ENCODE data around the gene THSD7B. TPM values are rescaled to one million over a fixed set of nuclear protein-coding genes. Genes with fewer than 3 reads are reported as not detected.
"Not testable (repeated sequence)": the region's sequence is repeated elsewhere in the genome, so short reads cannot be mapped to it uniquely, and the experiment has no call there.

The THSD7B gene, protein sequence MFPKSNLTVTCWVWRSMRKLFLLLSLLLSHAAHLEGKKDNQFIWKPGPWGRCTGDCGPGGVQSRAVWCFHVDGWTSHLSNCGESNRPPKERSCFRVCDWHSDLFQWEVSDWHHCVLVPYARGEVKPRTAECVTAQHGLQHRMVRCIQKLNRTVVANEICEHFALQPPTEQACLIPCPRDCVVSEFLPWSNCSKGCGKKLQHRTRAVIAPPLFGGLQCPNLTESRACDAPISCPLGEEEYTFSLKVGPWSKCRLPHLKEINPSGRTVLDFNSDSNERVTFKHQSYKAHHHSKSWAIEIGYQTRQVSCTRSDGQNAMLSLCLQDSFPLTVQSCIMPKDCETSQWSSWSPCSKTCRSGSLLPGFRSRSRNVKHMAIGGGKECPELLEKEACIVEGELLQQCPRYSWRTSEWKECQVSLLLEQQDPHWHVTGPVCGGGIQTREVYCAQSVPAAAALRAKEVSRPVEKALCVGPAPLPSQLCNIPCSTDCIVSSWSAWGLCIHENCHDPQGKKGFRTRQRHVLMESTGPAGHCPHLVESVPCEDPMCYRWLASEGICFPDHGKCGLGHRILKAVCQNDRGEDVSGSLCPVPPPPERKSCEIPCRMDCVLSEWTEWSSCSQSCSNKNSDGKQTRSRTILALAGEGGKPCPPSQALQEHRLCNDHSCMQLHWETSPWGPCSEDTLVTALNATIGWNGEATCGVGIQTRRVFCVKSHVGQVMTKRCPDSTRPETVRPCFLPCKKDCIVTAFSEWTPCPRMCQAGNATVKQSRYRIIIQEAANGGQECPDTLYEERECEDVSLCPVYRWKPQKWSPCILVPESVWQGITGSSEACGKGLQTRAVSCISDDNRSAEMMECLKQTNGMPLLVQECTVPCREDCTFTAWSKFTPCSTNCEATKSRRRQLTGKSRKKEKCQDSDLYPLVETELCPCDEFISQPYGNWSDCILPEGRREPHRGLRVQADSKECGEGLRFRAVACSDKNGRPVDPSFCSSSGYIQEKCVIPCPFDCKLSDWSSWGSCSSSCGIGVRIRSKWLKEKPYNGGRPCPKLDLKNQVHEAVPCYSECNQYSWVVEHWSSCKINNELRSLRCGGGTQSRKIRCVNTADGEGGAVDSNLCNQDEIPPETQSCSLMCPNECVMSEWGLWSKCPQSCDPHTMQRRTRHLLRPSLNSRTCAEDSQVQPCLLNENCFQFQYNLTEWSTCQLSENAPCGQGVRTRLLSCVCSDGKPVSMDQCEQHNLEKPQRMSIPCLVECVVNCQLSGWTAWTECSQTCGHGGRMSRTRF (N-terminal part only)
- 1 to 10 TPM in 4 of 12 donors, under 1 TPM in 6, not detected in 2; 0.52 to 2.0 (median 0.83) TPM for polyA plus RNA-seq (ENCODE audit: insufficient read length in 12 of 12)
- long read RNA-seq, donor 1 = 0 reads
- long read RNA-seq, donor 2 = 0 reads
- long read RNA-seq, donor 3 = 0 reads
- long read RNA-seq, donor 4 = 0 reads
- long read RNA-seq, donor 5 = 0 reads
- long read RNA-seq, donor 6 = 0 reads
- long read RNA-seq, donor 7 = 0 reads
- long read RNA-seq, donor 8 = 0 reads
- long read RNA-seq, donor 9 = 0 reads
- long read RNA-seq, donor 10 = 0 reads
- long read RNA-seq, donor 11 = 0 reads

DNA sequence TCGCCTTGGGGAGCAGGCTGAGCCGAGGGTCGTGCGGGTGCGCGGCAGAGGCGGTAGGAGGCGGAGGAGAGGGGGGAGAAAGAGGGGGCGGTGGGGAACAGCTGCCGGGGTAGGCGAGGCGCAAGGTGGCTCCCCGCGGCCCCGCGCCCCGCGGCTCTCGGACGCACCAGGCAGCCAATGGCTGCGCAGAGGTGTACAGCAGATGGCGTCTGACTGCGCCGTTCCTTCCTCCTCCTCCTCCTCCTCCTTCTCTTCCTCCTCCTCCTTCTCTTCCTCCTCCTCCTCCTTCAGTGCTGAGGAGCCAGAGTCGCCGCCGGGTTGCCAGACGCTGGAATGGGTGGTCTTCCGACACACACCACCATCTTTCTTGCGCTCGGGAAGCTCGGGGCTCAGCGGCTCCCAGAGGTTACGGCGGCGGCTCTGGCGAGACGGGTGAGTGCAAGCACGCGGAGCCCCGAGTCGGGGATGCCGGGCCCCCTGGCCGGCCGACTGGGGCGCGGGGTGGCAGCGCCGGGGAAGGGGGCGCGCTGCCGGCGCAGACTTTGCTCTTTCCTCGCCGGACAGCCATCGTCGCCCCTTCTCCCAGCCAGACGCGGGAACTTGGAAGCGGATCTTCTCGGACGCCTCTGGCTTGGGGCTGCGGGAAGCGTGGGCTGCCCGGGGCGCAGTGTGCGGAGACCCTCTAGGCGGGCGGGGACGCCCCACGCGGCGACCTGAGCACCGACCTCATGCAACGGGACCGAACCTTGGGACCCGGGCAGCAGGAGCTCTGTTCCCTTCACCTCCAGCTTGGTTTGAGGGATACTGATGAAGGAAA is at the start of gene THSD7B:
Gene THSD7B (plus strand): TSS at position 290 of the 817 bp plus-strand sequence. CDS start 116,634 bp downstream, outside the sequence.
- no peak for DNase-seq

DNA sequence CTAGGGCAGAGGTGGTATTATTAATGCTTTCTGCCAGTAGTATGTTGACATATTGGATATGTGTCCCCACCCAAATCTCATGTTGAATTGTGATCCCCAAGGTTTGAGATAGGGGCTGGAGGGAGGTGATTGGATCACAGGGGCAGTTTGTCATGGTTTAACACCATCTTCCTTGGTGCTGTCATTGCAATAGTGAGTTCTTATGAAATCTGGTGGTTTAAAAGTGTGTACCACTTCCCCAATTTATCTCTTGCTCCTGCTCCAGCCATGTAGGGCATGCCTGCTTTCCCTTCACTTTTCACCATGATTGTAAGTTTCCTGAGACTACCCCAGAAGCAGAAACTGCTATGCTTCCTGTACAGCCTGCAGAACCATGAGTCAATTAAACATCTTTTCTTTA is 47.1 kb upstream of the THSD7B start:
- no peak for DNase-seq

DNA sequence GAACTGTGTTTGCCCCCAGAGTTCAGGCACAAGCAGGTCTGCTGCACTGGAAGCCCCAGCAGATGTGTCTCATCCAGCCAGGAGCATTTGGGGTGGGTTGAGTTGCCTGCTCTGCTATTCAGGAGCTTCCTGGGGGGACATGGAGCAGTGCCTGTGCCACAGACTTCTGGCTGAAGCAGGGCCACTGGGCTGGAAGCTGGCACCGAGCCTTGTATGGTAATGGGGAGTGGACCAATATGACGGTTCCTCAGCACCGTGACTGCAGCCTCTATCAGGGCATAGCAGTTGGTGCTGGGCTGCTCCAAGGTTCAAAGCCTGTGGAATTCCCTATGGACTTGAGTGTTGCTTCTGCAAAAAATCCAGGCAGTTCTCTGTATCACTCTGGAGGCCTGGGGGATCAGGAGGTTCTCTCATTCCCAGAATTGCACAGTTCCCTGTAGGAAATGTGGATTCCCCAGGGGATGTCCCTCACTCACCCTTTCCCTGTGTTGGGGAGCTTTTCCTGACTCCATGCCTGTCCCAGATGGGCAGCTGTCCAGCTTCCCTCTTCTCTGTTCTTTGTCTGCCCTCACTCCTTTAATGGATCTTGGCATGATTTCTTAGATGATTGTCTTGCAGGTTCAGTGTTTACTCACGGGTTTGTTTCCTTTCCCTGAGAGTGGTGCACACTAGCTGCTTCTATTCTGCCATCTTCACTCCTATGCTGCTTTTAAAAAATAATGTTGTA is 37.2 kb upstream of the THSD7B start:
- no peak for DNase-seq

DNA sequence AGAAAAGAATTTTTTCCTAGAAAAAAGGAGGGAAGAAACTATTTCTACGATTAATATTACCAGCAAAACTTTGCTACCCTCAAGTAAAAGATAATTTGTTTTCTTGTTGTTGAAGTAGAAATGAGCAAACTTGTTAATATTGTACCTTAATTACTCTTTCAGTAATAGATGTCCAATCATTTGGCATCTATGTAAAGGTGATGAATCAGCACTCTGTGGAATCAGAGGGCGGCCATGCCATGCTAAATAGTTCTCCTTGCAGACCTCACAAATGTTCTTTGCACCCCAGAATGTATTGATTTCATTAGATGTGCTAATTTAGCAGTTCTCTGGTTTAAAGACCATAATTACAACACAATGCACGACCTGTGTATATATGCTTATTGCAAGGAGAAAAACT is 29.1 kb upstream of the THSD7B start:
- DNase-seq = no peak

DNA sequence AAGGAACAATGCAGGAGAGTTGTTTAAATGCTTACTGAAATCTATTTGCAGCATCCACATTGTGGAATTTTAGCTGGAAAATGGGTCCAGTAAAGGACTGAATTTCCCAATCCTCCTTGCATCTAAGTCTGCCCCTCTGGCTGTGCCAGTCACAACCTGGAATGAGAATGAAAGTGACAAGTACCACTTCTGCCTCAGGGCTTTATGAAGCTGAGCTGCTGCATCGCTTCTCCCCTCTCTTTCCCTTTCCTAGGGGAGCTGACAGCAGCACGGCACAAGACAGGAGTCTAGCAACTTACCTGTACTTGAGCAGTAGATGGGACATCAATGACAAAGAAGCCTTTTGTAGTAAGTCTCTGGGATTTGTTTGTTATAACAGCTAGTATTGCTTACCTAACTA is 27.3 kb upstream of the THSD7B start:
- no peak for DNase-seq

DNA sequence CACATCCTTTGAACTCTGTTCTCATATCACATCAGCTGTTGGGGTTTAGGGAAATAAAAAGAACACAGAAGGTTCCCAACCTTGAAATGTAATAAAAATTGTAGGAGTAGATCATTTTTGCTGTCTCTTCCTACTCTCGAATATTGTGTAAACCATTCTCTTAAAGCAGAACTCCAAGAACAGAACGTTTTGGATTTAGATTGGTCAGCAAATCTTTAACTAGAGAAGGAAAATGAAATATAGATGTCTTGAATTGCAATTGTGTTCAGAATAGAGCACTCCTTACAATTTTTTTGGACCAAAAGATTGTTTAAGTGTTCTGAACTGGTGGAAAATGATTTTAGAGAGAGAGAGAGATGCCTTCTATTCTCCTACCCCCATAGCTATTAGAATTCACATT is 23.9 kb upstream of the THSD7B start:
- no peak for DNase-seq

DNA sequence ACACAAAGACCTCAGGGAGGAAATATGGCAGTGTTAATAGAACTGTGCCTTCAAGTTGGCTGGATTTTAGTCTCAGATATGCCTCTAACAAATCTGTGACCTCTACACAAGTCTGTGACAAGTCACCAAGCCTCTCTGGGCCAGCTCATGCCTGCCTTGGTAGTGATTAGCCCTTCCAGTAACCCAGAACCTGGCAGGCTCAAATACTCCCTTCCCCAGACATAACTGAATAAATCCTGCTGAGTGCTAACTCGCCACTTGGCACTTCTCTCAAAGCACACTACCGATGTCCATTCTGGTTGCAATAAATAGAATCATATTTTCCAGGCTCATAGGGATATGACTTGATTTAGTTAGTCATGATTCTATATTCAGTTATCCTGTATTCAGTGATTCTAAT is 15.3 kb upstream of the THSD7B start:
- DNase-seq = no peak

DNA sequence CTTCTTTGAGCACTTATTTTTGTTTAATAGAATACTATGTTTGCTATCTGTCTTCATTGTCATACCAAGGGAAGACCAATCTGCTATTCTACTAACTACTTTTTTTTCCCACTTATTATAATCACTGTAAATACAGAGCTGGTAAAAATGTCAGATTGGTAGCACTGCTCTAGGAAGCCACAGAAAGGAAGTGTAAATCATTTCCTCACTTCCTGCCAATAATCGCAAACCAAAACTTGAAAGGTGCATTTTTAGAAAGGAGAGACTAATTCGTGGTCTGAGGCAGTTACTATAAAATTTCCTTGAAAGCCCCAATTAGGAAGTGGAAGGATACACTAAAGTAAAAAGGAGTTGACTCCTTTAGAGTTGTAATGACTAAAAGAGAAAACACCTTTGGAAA is 13.9 kb upstream of the THSD7B start:
- no peak for DNase-seq

DNA sequence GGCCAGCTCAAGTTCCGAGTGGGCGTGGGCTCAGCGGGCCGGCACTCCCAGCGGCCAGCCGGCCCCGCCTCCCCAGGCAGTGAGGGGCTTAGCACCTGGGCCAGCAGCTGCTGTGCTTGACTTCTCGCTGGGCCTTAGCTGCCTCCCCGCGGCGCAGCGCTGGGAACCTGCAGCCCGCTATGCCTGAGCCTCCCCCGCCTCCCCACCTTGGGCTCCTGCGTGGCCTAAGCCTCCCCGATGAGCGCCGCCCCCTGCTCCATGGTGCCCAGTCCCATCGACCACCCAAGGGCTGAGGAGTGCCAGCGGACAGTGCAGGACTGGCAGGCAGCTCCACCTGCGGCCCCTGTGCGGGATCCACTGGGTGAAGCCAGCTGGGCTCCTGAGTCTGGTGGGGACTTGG is 6.8 kb upstream of the THSD7B start:
- DNase-seq = not testable (repeated sequence)

DNA sequence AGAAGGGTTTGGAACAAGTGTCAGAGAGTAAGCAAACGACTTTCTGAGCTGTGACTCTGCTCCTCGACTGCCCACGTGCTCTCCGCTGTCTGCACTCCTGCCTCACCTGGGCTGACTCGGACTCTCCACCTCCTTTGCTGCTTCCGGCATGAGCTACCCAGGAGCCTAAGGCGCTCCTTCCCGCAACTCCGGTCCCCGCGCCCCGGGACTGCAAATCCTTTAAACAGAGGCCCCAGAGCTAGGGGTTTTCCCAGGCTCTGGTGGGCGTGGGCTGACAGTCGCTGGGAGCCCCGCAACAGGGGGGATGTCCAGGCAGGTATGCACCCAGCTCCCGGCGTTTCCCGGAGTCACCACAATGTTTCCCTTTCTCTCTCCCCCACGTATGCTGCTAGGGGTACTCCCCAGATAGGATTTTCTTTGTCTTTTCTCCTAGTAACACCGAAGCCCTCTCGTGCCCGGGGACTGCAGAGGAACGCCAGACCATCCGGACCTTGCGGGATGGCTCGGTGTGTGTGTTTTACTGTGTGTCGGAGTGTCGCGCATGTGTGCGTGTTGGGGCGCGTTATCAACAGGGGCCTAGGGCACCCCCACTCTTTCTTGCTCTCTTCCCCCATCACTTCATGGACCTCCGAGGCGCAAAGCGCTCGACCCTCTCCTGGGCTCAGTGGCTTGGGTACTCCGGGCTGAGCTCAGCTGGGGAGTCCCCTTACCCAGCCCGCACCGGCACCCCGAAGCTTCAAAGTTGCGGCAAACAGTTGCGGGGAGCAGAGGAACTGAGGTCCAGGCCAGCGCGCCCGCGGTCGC is 691 bp upstream of the THSD7B start:
- DNase-seq = no peak

DNA sequence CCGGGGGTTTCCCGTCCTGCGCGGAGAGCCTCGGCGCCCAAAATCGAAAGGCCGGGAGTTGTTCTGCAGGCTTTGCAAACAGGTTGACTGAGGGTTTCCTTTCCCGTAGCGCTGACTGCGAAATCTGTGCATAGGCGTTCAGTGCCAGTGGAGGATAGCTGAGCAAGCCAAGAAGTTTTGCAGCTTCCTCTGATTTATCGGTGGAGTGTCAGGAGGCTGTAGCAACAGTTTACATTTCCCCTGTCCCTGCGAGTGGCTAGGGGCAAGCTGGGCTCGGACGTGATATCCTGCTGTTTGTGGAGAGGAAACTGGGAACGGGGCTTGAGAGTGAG is 694 bp downstream of the THSD7B start:
- no peak for DNase-seq

DNA sequence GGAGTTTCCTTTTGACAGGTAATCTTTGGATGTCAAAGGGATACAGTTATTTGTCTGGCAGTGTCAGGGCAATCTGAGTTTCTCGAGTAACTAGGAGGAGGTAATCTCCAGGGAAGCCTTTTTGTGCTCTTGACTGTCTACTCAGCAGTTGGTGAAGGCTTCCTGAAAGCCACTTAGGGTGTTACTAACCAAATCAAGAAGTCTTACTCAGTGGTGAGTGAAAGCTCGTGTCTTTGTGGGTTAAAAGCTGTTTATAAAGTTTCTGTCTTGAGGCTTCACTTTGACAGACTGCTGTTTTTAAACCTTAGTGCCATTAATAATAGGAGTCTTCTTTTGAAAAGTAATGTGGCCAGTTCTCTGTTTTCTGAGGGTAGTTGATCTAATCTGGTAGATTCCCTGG is 1.7 kb downstream of the THSD7B start:
- no peak for DNase-seq

DNA sequence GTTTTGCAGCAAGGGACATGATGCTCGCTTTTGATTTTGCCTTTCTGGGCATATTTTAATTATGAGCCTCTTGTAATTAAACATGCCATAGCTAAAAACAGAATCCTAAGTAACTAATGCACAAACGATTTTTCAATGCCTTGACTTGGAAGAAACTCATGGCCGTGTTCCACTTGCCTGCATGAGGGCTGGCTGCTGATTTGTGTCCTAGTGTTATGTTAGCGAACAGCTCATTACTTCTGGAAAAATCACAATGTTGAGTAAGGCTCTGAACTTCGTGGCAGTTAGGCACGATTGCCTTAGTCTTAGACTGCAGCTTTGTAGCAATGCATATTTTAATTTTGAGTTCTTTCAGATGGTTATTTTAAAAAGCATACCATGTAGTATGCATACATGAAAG is 4.5 kb downstream of the THSD7B start:
- no peak for DNase-seq

DNA sequence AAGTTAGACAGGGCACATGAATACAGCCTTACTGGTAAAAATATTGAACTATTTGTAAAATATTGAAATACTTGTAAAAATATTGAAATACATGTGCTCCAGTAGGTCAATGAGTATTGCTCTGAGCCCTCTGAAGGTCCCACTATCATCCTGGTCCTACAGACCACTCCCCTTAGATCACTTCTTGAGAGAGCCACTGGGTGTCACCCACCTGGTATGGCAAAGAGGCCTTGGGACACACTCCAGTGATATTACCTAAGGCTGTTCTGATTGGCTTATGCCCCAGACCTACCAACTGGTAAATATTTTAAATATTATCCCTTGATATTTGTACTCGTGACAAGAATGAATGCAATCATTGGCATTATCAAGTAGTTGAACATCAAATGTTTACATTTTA is 5.0 kb downstream of the THSD7B start:
- DNase-seq = no peak

DNA sequence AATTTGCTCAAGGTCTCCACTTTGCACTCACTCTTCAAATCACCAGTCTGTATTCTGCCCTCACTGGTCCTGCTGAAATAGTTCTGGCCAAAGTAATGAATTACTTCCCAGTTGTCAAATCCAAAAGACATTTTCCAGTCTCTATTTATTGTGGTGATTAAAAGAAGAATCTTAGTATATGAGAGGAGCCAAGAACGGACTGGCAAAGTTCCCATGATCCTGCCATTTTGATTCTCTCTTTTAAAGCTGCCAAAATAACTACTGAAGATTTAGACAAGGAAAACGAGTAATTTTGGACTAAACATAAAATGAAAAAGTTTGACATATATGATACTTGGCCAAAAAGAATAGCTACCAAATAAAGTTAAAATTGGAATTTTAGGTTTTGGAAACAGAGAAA is 12.0 kb downstream of the THSD7B start:
- DNase-seq = no peak

DNA sequence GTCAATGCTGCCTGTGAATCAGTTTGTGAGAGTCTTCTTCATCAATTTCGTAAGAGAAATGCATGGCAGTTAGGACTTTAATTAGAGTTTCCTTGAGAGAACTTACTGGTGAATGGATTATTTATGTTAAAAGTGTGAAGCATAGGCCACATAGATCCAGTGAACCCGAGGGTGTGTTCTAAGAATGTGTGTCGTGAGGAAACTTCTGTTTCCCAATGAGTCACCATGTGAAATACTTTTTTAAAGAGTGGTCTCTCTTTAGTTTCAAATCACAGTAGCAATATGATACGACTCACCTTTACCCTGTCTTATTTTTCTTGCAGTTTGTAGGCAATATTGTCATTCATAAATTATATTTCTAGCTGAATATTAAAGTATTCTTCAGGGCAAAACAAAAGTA is 18.5 kb downstream of the THSD7B start:
- no peak for DNase-seq

DNA sequence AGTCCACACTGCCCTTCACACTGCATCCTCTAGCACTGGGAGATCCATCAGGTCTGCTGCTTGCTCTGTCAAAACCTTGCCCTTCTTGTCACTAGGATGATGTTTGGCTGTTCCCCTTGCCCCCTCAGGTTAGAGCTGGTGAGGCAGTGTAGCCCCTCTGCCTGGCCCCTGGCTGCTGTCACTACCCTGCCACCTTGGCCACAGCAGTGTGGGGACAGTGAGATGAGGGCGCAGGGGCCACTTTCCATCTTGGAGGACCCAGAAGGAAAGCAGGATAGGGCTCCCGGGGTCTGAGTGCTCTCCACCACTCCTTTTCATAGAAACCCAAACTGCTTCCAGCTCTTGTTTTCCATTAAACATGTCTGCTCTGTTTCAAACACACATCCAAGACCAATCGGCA is 19.9 kb downstream of the THSD7B start:
- DNase-seq = no peak

DNA sequence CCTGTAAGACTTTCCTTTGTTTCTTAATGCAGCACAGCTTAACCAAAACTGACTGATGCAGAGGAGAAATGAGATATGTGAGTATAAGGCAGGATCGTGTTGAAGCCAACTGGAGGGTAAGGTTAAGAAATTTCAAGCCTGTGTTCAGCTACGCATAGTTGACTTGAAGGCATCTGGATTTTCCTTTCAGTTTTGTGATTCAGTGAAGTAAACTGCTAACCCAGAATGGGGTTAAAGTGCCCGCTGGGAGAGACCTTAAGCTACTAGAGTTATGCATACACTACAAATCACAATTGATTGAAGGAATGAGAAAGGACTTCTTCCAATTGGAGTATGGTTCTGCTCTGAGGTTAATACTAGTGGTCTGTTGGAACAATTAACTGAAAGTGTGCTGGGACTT is 22.6 kb downstream of the THSD7B start:
- DNase-seq = no peak

DNA sequence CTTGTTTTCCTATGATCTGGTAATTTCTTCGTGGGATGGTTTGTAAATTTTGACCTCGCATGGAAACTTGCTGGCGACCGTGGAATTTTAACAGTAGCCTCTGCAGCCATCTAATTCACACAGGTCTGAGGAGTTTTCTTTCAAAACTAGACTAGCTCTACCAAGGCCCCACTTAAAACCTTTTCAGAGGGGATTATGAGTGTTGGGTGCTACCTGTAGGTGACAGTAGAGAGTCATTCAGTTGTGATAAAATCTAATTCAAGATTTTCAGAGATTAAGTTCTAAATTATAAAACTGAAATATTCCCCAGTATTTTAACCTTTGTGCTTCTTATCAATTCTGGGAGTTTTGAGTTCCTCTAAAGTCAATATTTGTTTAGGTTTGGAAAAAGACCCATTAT is 31.0 kb downstream of the THSD7B start:
- DNase-seq = no peak
